Measurements from ENCODE around the gene NTN4.
"Not testable (repeated sequence)": the region's sequence is repeated elsewhere in the genome, so short reads cannot be mapped to it uniquely, and the experiment has no call there.

Gene NTN4

GRCh38 chr12:95712269-95712668 lies 78.3 kb downstream of the NTN4 start:
- DNase-seq (ENCODE audit: low read depth in 2 of 2) = no peak

- DNase-seq (ENCODE audit: low read depth in 2 of 2) = no peak
Measured at GRCh38 chr12:95710386-95710785, 80.2 kb downstream of the NTN4 start.

- no peak for DNase-seq (ENCODE audit: low read depth in 2 of 2)
Measured at GRCh38 chr12:95709152-95709551, 81.4 kb downstream of the NTN4 start.

- no peak for DNase-seq (ENCODE audit: low read depth in 2 of 2)
Measured at GRCh38 chr12:95705143-95705542, 85.4 kb downstream of the NTN4 start.

GRCh38 chr12:95703986-95704385 lies 86.6 kb downstream of the NTN4 start:
- no peak for DNase-seq (ENCODE audit: low read depth in 2 of 2)

GRCh38 chr12:95701722-95702418 lies 88.7 kb downstream of the NTN4 start:
- DNase-seq (ENCODE audit: low read depth in 2 of 2) = no peak

- DNase-seq (ENCODE audit: low read depth in 2 of 2) = no peak
Measured at GRCh38 chr12:95701275-95701674, 89.3 kb downstream of the NTN4 start.

GRCh38 chr12:95700316-95700785 lies 90.2 kb downstream of the NTN4 start:
- peak; percentile 26 to 47 for DNase-seq (ENCODE audit: low read depth in 2 of 2)

GRCh38 chr12:95699579-95699978 lies 91.0 kb downstream of the NTN4 start:
- DNase-seq (ENCODE audit: low read depth in 2 of 2) = no peak

- DNase-seq (ENCODE audit: low read depth in 2 of 2) = no peak
Measured at GRCh38 chr12:95694136-95694535, 96.4 kb downstream of the NTN4 start.

- no peak for DNase-seq (ENCODE audit: low read depth in 2 of 2)
Measured at GRCh38 chr12:95693689-95694088, 96.9 kb downstream of the NTN4 start.

- DNase-seq (ENCODE audit: low read depth in 2 of 2) = no peak
Measured at GRCh38 chr12:95690861-95691635, 99.5 kb downstream of the NTN4 start.

GRCh38 chr12:95687937-95688336 lies 102.6 kb downstream of the NTN4 start:
- no peak for DNase-seq (ENCODE audit: low read depth in 2 of 2)

GRCh38 chr12:95683418-95683817 lies 107.1 kb downstream of the NTN4 start:
- no peak for DNase-seq (ENCODE audit: low read depth in 2 of 2)

- no peak for DNase-seq (ENCODE audit: low read depth in 2 of 2)
Measured at GRCh38 chr12:95681210-95681765, 109.3 kb downstream of the NTN4 start.

- no peak for DNase-seq (ENCODE audit: low read depth in 2 of 2)
Measured at GRCh38 chr12:95678684-95679083, 111.9 kb downstream of the NTN4 start.

- not testable (repeated sequence) for DNase-seq (ENCODE audit: low read depth in 2 of 2)
Measured at GRCh38 chr12:95677782-95678181, 112.8 kb downstream of the NTN4 start.

- DNase-seq (ENCODE audit: low read depth in 2 of 2) = no peak
Measured at GRCh38 chr12:95674631-95675030, 115.9 kb downstream of the NTN4 start.

GRCh38 chr12:95674163-95674562 lies 116.4 kb downstream of the NTN4 start:
- no peak for DNase-seq (ENCODE audit: low read depth in 2 of 2)

GRCh38 chr12:95673576-95673975 lies 117.0 kb downstream of the NTN4 start:
- no peak for DNase-seq (ENCODE audit: low read depth in 2 of 2)

GRCh38 chr12:95672166-95672565 lies 118.4 kb downstream of the NTN4 start:
- DNase-seq (ENCODE audit: low read depth in 2 of 2) = no peak

GRCh38 chr12:95671265-95671664 lies 119.3 kb downstream of the NTN4 start:
- DNase-seq (ENCODE audit: low read depth in 2 of 2) = no peak

GRCh38 chr12:95663525-95663924 lies 127.0 kb downstream of the NTN4 start:
- DNase-seq (ENCODE audit: low read depth in 2 of 2) = no peak
